Measurements from ENCODE around the gene TRIP12.
A peak's percentile ranks its signal among the peaks of the same experiment; 100 is the strongest.
"Not testable (repeated sequence)": the region's sequence is repeated elsewhere in the genome, so short reads cannot be mapped to it uniquely, and the experiment has no call there.

The TRIP12 gene

GRCh38 chr2:229921892-229922448 is at the start of gene TRIP12:
Gene TRIP12, minus strand, starts transcription at chr2:229922009. Its CDS starts 41,930 bp downstream, at chr2:229880079.
- DNase-seq (ENCODE audit: low read depth in 2 of 2): peak; percentile 72 to 79

GRCh38 chr2:229971298-229971790 is 49.5 kb upstream of the TRIP12 start:
- DNase-seq (ENCODE audit: low read depth in 2 of 2): no peak

GRCh38 chr2:229970406-229970805 is 48.6 kb upstream of the TRIP12 start:
- no peak for DNase-seq (ENCODE audit: low read depth in 2 of 2)

- no peak for DNase-seq (ENCODE audit: low read depth in 2 of 2)
Observed at GRCh38 chr2:229969921-229970320, 48.1 kb upstream of the TRIP12 start.

- DNase-seq (ENCODE audit: low read depth in 2 of 2): not testable (repeated sequence)
Observed at GRCh38 chr2:229963596-229963995, 41.8 kb upstream of the TRIP12 start.

GRCh38 chr2:229956491-229956890 is 34.7 kb upstream of the TRIP12 start:
- no peak for DNase-seq (ENCODE audit: low read depth in 2 of 2)

GRCh38 chr2:229955663-229956062 is 33.9 kb upstream of the TRIP12 start:
- DNase-seq (ENCODE audit: low read depth in 2 of 2): no peak

GRCh38 chr2:229952256-229952835 is 30.5 kb upstream of the TRIP12 start:
- no peak for DNase-seq (ENCODE audit: low read depth in 2 of 2)

- no peak for DNase-seq (ENCODE audit: low read depth in 2 of 2)
Observed at GRCh38 chr2:229947544-229947943, 25.7 kb upstream of the TRIP12 start.

- DNase-seq (ENCODE audit: low read depth in 2 of 2): no peak
Observed at GRCh38 chr2:229945975-229946374, 24.2 kb upstream of the TRIP12 start.

GRCh38 chr2:229943770-229944449 is 22.1 kb upstream of the TRIP12 start:
- no peak for DNase-seq (ENCODE audit: low read depth in 2 of 2)

GRCh38 chr2:229943171-229943570 is 21.4 kb upstream of the TRIP12 start:
- DNase-seq (ENCODE audit: low read depth in 2 of 2): no peak

GRCh38 chr2:229942671-229943070 is 20.9 kb upstream of the TRIP12 start:
- no peak for DNase-seq (ENCODE audit: low read depth in 2 of 2)

- no peak for DNase-seq (ENCODE audit: low read depth in 2 of 2)
Observed at GRCh38 chr2:229937537-229937936, 15.7 kb upstream of the TRIP12 start.

GRCh38 chr2:229931241-229931640 is 9.4 kb upstream of the TRIP12 start:
- DNase-seq (ENCODE audit: low read depth in 2 of 2): no peak

- no peak for DNase-seq (ENCODE audit: low read depth in 2 of 2)
Observed at GRCh38 chr2:229930656-229931055, 8.8 kb upstream of the TRIP12 start.

- DNase-seq (ENCODE audit: low read depth in 2 of 2): no peak
Observed at GRCh38 chr2:229927817-229928321, 6.1 kb upstream of the TRIP12 start.

GRCh38 chr2:229925201-229925600 is 3.4 kb upstream of the TRIP12 start:
- no peak for DNase-seq (ENCODE audit: low read depth in 2 of 2)

GRCh38 chr2:229924541-229924940 is 2.7 kb upstream of the TRIP12 start:
- DNase-seq (ENCODE audit: low read depth in 2 of 2): not testable (repeated sequence)

GRCh38 chr2:229922449-229923386 is 909 bp upstream of the TRIP12 start, which contains the start of gene FBXO36:
Gene FBXO36, plus strand, starts transcription at chr2:229922503. Its CDS starts 11 bp downstream, at chr2:229922514.
- DNase-seq (ENCODE audit: low read depth in 2 of 2): peak; percentile 79

- DNase-seq (ENCODE audit: low read depth in 2 of 2): peak; percentile 44 to 56
Observed at GRCh38 chr2:229921101-229921891, 513 bp downstream of the TRIP12 start.

Measured in stimulated activated CD8-positive, alpha-beta memory T cell treated with anti-CD3 and anti-CD28 coated beads, Interleukin-15, amount 100 ng/mL, for 4 hours (primary cell).